Stomach (tissue), 4 donors: Measurements from ENCODE around the gene MAG.

ENCODE experiments used
- CTCF ChIP-seq, 7 experiments: fragments of 450-650 bp in 4 of 7; fragments of 200-600 bp in 3 of 7; sonication (generic) in 3 of 7; IDR thresholded peaks; one replicate each; pipeline ENCODE4 v1.5.1; 2016 to 2019; ENCODE audit warnings: antibody characterized with exemption in 7 of 7, control low read depth in 2 of 7, mild to moderate bottlenecking in 1 of 7
- EP300 ChIP-seq: sonication (generic); formaldehyde crosslinking; IDR thresholded peaks from one replicate; pipeline ENCODE4 v1.6.1; 2017; ENCODE audit warnings: antibody characterized with exemption
- POLR2A ChIP-seq, 4 donors: fragments of 450-650 bp; IDR thresholded peaks; one replicate each; pipeline ENCODE4 v1.6.1; 2016; ENCODE audit warnings: antibody characterized with exemption in 4 of 4, control low read depth in 2 of 4, mild to moderate bottlenecking in 1 of 4, moderate library complexity in 1 of 4
- POLR2AphosphoS5 ChIP-seq, 3 donors: sonication (generic); formaldehyde crosslinking; IDR thresholded peaks; one replicate each; pipeline ENCODE4 v1.6.1; 2016; ENCODE audit warnings: antibody characterized with exemption in 3 of 3

DNA sequence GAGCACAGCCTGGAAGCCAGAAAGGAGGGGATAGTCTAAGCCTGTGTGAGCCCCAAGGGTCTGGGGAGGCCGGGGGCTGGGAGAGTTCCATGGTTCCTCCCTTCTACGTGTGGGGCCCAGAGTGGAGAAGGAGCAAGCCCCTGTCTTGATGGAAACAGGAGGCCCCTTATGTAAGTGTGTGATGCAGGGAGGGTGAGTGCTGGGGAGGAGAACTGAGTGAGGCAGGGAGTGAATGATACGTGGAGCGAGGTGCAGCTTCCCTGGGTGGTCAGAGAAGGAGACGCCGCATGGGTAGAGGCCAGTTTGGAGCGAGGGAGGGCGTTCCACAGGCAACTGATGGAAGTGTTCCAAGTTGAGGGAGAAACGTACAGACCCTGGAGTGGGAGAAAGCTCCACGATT lies 16.0 kb downstream of the MAG start:
- TF ChIP-seq POLR2A (IDR thresholded peaks at IDR 0.05) (no peak), CTCF (IDR thresholded peaks at IDR 0.05) (no peak), POLR2AphosphoS5 (IDR thresholded peaks at IDR 0.05) (no peak), EP300 (no peak)
